ENCODE data around the gene PARVB. TPM values are rescaled to one million over a fixed set of nuclear protein-coding genes. Genes with fewer than 3 reads are reported as not detected.

Gene PARVB
- total RNA-seq, 1 experiment from 2014 or later: 85.3 TPM

DNA sequence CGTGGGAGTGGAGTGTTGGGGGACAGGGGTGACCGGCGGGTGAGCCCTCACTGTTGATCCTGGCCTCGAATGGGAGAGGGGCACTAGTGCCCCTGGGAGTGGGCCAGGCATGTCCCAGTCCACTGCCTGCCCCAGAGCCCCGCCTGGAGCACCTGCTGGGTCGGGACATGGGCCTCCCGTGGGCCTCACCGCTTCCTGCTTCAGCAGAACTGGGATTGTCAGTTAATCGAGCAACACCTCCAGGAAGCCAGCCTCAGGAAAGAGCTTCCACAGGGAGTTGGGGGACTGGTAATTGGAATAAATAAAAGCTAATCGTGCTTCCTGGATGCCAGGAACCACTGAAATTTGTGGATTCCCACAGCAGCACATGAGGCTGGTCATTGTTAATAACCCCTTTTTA is 43.8 kb downstream of the PARVB start:
- ATAC-seq: no peak
- CTCF ChIA-PET: no interaction called here
- POLR2A ChIA-PET (ENCODE audit: unreplicated experiment): no interaction called here

DNA sequence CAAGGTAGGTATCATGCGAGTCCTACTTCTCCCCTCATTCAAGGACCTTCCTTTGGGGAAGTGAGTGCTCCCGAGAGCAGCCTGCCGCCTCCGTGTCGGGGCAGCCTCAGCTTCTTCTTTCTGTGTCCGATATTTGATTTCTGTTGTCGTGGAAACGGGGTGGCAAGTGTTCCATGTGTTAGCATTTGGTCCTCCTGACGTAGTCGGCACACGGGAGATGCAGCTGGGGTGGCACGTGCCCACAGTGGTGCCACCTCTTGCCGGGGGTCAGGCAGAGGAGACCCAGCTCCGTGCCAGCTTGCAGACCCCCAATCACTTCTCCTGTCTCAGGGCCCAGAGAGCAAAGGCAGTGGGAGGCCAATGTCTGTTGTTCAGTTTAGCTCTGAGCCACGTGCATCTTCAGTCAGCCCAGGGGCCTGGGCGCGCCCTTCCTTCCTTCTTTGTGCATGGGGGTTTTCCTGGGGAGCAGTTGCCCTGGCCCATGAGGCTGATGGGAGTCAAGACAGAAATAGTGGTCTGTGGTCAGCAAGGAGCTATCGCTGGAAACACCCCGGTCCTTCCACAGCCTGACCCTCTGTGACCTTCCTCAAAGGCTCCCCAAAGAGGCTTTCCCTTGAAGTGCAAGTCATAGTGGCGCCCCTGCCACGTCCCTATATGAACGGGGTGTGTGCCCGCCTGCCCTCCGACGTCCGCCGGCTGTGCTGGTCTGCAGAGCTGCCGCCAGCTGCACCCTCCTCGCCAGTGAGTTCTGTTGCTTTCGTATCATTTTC is 44.5 kb downstream of the PARVB start:
- DNase-seq (no peak), ATAC-seq (no peak)
- H3K4me2 ChIP-seq (ENCODE audit: low read length): no peak overlapping the region
- no peaks in the 10 kb centered on the region for H3K27me3 ChIP-seq (ENCODE audit: low read length)
- no peaks in the 10 kb centered on the region for H3K9me2 ChIP-seq (replicated peaks; ENCODE audit: low read length)
- no peak overlapping the region for H3K9ac ChIP-seq (ENCODE audit: low read length)
- no peaks in the 10 kb centered on the region for H3K36me3 ChIP-seq (ENCODE audit: low read depth, low read length)
- no peaks in the 10 kb centered on the region for H3K79me2 ChIP-seq (ENCODE audit: low read length)
- no peaks in the 10 kb centered on the region for H3K4me1 ChIP-seq (ENCODE audit: insufficient read depth, low read length)
- H2AFZ ChIP-seq (ENCODE audit: low read length): no peak overlapping the region
- H3K9me3 ChIP-seq (ENCODE audit: low read length): no peaks in the 10 kb centered on the region
- intact Hi-C loops (cut with micrococcal nuclease): no loop called here
- TF ChIP-seq EZH2phosphoT487 (IDR thresholded peaks at IDR 0.05; ENCODE audit: borderline replicate concordance, low read length) (no peak), EZH2 (IDR thresholded peaks at IDR 0.05; ENCODE audit: low read length, unreplicated experiment) (no peak)
- TF ChIP-seq, protein P1, sequence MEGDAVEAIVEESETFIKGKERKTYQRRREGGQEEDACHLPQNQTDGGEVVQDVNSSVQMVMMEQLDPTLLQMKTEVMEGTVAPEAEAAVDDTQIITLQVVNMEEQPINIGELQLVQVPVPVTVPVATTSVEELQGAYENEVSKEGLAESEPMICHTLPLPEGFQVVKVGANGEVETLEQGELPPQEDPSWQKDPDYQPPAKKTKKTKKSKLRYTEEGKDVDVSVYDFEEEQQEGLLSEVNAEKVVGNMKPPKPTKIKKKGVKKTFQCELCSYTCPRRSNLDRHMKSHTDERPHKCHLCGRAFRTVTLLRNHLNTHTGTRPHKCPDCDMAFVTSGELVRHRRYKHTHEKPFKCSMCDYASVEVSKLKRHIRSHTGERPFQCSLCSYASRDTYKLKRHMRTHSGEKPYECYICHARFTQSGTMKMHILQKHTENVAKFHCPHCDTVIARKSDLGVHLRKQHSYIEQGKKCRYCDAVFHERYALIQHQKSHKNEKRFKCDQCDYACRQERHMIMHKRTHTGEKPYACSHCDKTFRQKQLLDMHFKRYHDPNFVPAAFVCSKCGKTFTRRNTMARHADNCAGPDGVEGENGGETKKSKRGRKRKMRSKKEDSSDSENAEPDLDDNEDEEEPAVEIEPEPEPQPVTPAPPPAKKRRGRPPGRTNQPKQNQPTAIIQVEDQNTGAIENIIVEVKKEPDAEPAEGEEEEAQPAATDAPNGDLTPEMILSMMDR (conservative IDR thresholded peaks at IDR 0.05; ENCODE audit: low read depth, low read length): no peak
- ChIA-PET CTCF (no interaction called here), POLR2A (ENCODE audit: unreplicated experiment) (no interaction called here)
- no peaks in the 10 kb centered on the region for H4K20me1 ChIP-seq (ENCODE audit: low read length)
- no peaks in the 10 kb centered on the region for H3F3A ChIP-seq (ENCODE audit: low read length, unreplicated experiment)
- no peak overlapping the region for H3K27ac ChIP-seq (ENCODE audit: low read length)
- BruUV-seq (replicated peaks): no TSS peak
- H3K4me3 ChIP-seq (ENCODE audit: low read length): no peak overlapping the region

More for the DNA sequence above, 43.8 kb downstream of the PARVB start:
- Histone ChIP-seq H3K4me1 (ENCODE audit: insufficient read depth, low read length) (no peaks in the 10 kb centered on the region), H3K79me2 (ENCODE audit: low read length) (no peaks in the 10 kb centered on the region), H3K9ac (ENCODE audit: low read length) (no peak overlapping the region), H3K9me2 (replicated peaks; ENCODE audit: low read length) (no peaks in the 10 kb centered on the region), H3K4me2 (ENCODE audit: low read length) (no peak overlapping the region), H2AFZ (ENCODE audit: low read length) (no peak overlapping the region), H3K36me3 (ENCODE audit: low read depth, low read length) (no peaks in the 10 kb centered on the region), H3F3A (ENCODE audit: low read length, unreplicated experiment) (no peaks in the 10 kb centered on the region), H4K20me1 (ENCODE audit: low read length) (no peaks in the 10 kb centered on the region), H3K27ac (ENCODE audit: low read length) (no peak overlapping the region), H3K9me3 (ENCODE audit: low read length) (no peaks in the 10 kb centered on the region), H3K27me3 (ENCODE audit: low read length) (no peaks in the 10 kb centered on the region), H3K4me3 (ENCODE audit: low read length) (no peak overlapping the region)
- TF ChIP-seq EZH2phosphoT487 (IDR thresholded peaks at IDR 0.05; ENCODE audit: borderline replicate concordance, low read length) (no peak), EZH2 (IDR thresholded peaks at IDR 0.05; ENCODE audit: low read length, unreplicated experiment) (no peak)
- TF ChIP-seq, protein P1 (conservative IDR thresholded peaks at IDR 0.05; ENCODE audit: low read depth, low read length): no peak
- no peak for DNase-seq
- intact Hi-C loops (cut with micrococcal nuclease): no loop called here
- no TSS peak for BruUV-seq (replicated peaks)

DNA sequence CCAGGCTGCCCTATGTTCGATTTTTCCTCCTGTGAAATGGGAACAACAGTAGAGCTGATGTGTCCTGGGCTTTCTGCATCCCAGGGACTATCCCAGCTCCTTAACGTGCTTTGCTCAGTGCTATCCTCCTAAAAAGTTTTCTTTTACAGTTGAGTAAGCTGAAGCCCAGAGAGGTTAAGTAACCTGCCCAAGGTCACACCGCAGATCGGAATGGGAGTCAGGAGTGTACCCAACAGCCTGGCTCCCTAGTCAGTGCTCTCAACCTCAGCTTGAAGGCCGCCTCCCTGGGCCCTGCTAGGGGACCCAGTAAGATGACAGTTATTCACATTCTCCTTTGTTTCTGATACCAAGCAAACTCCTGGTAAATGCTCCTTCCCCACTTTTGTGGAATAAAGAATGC is 45.9 kb downstream of the PARVB start:
- Histone ChIP-seq H3K27me3 (ENCODE audit: low read length) (no peaks in the 10 kb centered on the region), H3K27ac (ENCODE audit: low read length) (no peak overlapping the region), H3K36me3 (ENCODE audit: low read depth, low read length) (no peaks in the 10 kb centered on the region), H3K4me1 (ENCODE audit: insufficient read depth, low read length) (no peaks in the 10 kb centered on the region), H2AFZ (ENCODE audit: low read length) (no peak overlapping the region), H3K4me2 (ENCODE audit: low read length) (no peak overlapping the region), H3K4me3 (ENCODE audit: low read length) (no peak overlapping the region), H3K79me2 (ENCODE audit: low read length) (no peaks in the 10 kb centered on the region), H3F3A (ENCODE audit: low read length, unreplicated experiment) (no peaks in the 10 kb centered on the region), H3K9me3 (ENCODE audit: low read length) (no peaks in the 10 kb centered on the region), H4K20me1 (ENCODE audit: low read length) (no peaks in the 10 kb centered on the region), H3K9ac (ENCODE audit: low read length) (no peak overlapping the region), H3K9me2 (replicated peaks; ENCODE audit: low read length) (no peaks in the 10 kb centered on the region)
- POLR2A ChIA-PET (ENCODE audit: unreplicated experiment): no interaction called here
- BruUV-seq (replicated peaks): no TSS peak
- DNase-seq (no peak), ATAC-seq (no peak)
- no peak for TF ChIP-seq EZH2phosphoT487 (IDR thresholded peaks at IDR 0.05; ENCODE audit: borderline replicate concordance, low read length)
- no peak for TF ChIP-seq EZH2 (IDR thresholded peaks at IDR 0.05; ENCODE audit: low read length, unreplicated experiment)
- TF ChIP-seq, protein P1 (conservative IDR thresholded peaks at IDR 0.05; ENCODE audit: low read depth, low read length): no peak
- intact Hi-C loops (cut with micrococcal nuclease): no loop called here
- CTCF ChIA-PET: interaction anchor here (0.6 kb wide), 1 partner anchor 77 kb away, joined by 3 read pairs; no protein-coding TSS in a partner anchor

All from PC-3 (cell line).